CD4-positive, alpha-beta T cell (primary cell): ENCODE measurements around the gene ERP44. TPM values are rescaled to one million over a fixed set of nuclear protein-coding genes. Genes with fewer than 3 reads are reported as not detected.
A peak's percentile ranks its signal among the peaks of the same experiment; 100 is the strongest.

Experiments
- ATAC-seq: fragments of 200-7000 bp; cut with Tn5 transposase; one replicate; pipeline ENCODE4 v1.10.0; 2022; ENCODE audit warnings: mild to moderate bottlenecking; ENCODE audit not compliant: poor library complexity
- CTCF ChIA-PET: fragments of 350-600 bp; sonication (Branson Sonifier 250); formaldehyde crosslinking; loops from one replicate; lab custom pipeline; 2021; ENCODE audit warnings: antibody characterized with exemption, inconsistent platforms; lab: Charles Lee
- POLR2A ChIA-PET: fragments of 350-600 bp; sonication (Branson Sonifier 250); formaldehyde crosslinking; loops from one replicate; lab custom pipeline; 2021; ENCODE audit warnings: antibody characterized with exemption, inconsistent platforms; lab: Charles Lee
- DNase-seq, 14 experiments: peaks; one replicate each; pipeline ENCODE4 v3.0.0-alpha.2; 2013 to 2020; ENCODE audit warnings: mixed read lengths in 2 of 14
- H3K27ac ChIP-seq, 2 donors: one replicate each; pipeline versions ENCODE4 v1.5.1 to v1.7.0; 2013; ENCODE audit warnings: low read length in 2 of 2, low read depth in 1 of 2, mild to moderate bottlenecking in 1 of 2
- H3K27me3 ChIP-seq, 2 experiments: 1 replicate in 1 of 2; 2 replicates in 1 of 2; pipeline versions ENCODE4 v1.6.1 to v1.7.0; 2013; ENCODE audit warnings: low read length in 2 of 2, control low read depth in 1 of 2, mild to moderate bottlenecking in 1 of 2, moderate library complexity in 1 of 2; ENCODE audit not compliant: insufficient read depth in 2 of 2, control insufficient read depth in 1 of 2
- H3K36me3 ChIP-seq: one replicate; pipeline ENCODE4 v1.6.1; 2013; ENCODE audit warnings: low read length, control low read depth; ENCODE audit not compliant: insufficient read depth
- H3K4me1 ChIP-seq: one replicate; pipeline ENCODE4 v1.6.1; 2013; ENCODE audit warnings: low read length, control low read depth; ENCODE audit not compliant: insufficient read depth
- H3K4me3 ChIP-seq: one replicate; pipeline ENCODE4 v1.5.1; 2013; ENCODE audit warnings: mild to moderate bottlenecking, low read length, moderate library complexity
- H3K9me3 ChIP-seq, 2 experiments: 1 replicate in 1 of 2; 2 replicates in 1 of 2; pipeline versions ENCODE4 v1.6.1 to v1.7.0; 2013; ENCODE audit warnings: low read length in 2 of 2, mild to moderate bottlenecking in 2 of 2, control low read depth in 1 of 2, moderate library complexity in 1 of 2; ENCODE audit not compliant: control insufficient read depth in 1 of 2, insufficient read depth in 1 of 2
- H3K27ac Mint-ChIP-seq: one replicate; pipeline ENCODE4 v1.8.0; 2020; ENCODE audit warnings: mixed read lengths
- H3K27me3 Mint-ChIP-seq: one replicate; pipeline ENCODE4 v1.8.0; 2021; ENCODE audit warnings: mixed read lengths
- H3K36me3 Mint-ChIP-seq: one replicate; pipeline ENCODE4 v1.8.0; 2021; ENCODE audit warnings: low read depth, mixed read lengths
- H3K4me1 Mint-ChIP-seq: one replicate; pipeline ENCODE4 v1.8.0; 2021; ENCODE audit warnings: low read depth, mixed read lengths
- H3K4me3 Mint-ChIP-seq: one replicate; pipeline ENCODE4 v1.8.0; 2020; ENCODE audit warnings: mild to moderate bottlenecking, mixed read lengths
- H3K9me3 Mint-ChIP-seq: one replicate; pipeline ENCODE4 v1.8.0; 2020; ENCODE audit warnings: mixed read lengths
- intact Hi-C, 2 experiments: fragments of 100-400 bp; cut with DNase I in 1 of 2; cut with micrococcal nuclease in 1 of 2; formaldehyde crosslinking; loops; one replicate each; pipeline versions ENCODE4 v1.15.1 to v1.9.0; 2023 to 2025; cut with DNase I, micrococcal nuclease
- total RNA-seq, 174 experiments: library from RNA in 2 of 174; stranded (reverse) in 2 of 174; gene quantifications; one replicate each; pipeline ENCODE4 v1.2.3 and lab custom pipeline; 2021 to 2026
- TF ChIP-seq, protein P1 (sequence below): fragments of 200-600 bp; IDR thresholded peaks from one replicate; pipeline ENCODE4 v1.8.0; 2022; ENCODE audit warnings: antibody characterized with exemption, mild to moderate bottlenecking

The ERP44 gene
- total RNA-seq, 2 experiments from 2014 or later, result 6.8 to 7.1 TPM

GRCh38 chr9:100028201-100028784 is 70.5 kb downstream of the ERP44 start:
- Histone ChIP-seq H3K36me3 (peaks cover 5% of the 10 kb centered on the region), H3K4me3 (no peak overlapping the region), H3K9me3 (no peaks in the 10 kb centered on the region), H3K27ac (no peak overlapping the region), H3K27me3 (no peaks in the 10 kb centered on the region), H3K4me1 (no peaks in the 10 kb centered on the region)
- Mint-ChIP-seq H3K27ac (no peak overlapping the region), H3K9me3 (no peaks in the 10 kb centered on the region), H3K36me3 (peaks cover 70% of the 10 kb centered on the region), H3K4me3 (no peak overlapping the region), H3K27me3 (no peaks in the 10 kb centered on the region), H3K4me1 (peaks cover 5% of the 10 kb centered on the region)
- peak; percentile 34 to 77 (median 54) for DNase-seq
- POLR2A ChIA-PET, result no interaction called here
- intact Hi-C loops, result loop anchor here (1.0 to 10.0 kb wide), 9 partner anchors 188 to 763 kb away; no protein-coding TSS in a partner anchor
- peak; percentile 92 for ATAC-seq
- CTCF ChIA-PET, result interaction anchor here (0.7 kb wide), 2 partner anchors 232 to 1015 kb away, joined by 3 read pairs; no protein-coding TSS in a partner anchor
- TF ChIP-seq, protein P1, sequence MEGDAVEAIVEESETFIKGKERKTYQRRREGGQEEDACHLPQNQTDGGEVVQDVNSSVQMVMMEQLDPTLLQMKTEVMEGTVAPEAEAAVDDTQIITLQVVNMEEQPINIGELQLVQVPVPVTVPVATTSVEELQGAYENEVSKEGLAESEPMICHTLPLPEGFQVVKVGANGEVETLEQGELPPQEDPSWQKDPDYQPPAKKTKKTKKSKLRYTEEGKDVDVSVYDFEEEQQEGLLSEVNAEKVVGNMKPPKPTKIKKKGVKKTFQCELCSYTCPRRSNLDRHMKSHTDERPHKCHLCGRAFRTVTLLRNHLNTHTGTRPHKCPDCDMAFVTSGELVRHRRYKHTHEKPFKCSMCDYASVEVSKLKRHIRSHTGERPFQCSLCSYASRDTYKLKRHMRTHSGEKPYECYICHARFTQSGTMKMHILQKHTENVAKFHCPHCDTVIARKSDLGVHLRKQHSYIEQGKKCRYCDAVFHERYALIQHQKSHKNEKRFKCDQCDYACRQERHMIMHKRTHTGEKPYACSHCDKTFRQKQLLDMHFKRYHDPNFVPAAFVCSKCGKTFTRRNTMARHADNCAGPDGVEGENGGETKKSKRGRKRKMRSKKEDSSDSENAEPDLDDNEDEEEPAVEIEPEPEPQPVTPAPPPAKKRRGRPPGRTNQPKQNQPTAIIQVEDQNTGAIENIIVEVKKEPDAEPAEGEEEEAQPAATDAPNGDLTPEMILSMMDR, result peak; percentile 87

- no peaks in the 10 kb centered on the region for H3K9me3 ChIP-seq
- Mint-ChIP-seq H3K27ac (no peak overlapping the region), H3K4me1 (peaks cover 5% of the 10 kb centered on the region), H3K36me3 (peaks cover 67% of the 10 kb centered on the region), H3K4me3 (no peak overlapping the region), H3K27me3 (no peaks in the 10 kb centered on the region), H3K9me3 (no peaks in the 10 kb centered on the region)
- no peaks in the 10 kb centered on the region for H3K4me1 ChIP-seq
- H3K36me3 ChIP-seq, result peaks cover under 1% of the 10 kb centered on the region
- ATAC-seq, result no peak
- H3K27ac ChIP-seq, result no peak overlapping the region
- no peak for DNase-seq
- intact Hi-C loops, result loop anchor here (5.0 to 10.0 kb wide), 3 partner anchors 190 to 763 kb away; no protein-coding TSS in a partner anchor
- TF ChIP-seq, protein P1, result no peak
- POLR2A ChIA-PET, result no interaction called here
- CTCF ChIA-PET, result no interaction called here
- H3K4me3 ChIP-seq, result no peak overlapping the region
- no peaks in the 10 kb centered on the region for H3K27me3 ChIP-seq
Measured at GRCh38 chr9:100027543-100027942, 71.3 kb downstream of the ERP44 start.

DNA sequence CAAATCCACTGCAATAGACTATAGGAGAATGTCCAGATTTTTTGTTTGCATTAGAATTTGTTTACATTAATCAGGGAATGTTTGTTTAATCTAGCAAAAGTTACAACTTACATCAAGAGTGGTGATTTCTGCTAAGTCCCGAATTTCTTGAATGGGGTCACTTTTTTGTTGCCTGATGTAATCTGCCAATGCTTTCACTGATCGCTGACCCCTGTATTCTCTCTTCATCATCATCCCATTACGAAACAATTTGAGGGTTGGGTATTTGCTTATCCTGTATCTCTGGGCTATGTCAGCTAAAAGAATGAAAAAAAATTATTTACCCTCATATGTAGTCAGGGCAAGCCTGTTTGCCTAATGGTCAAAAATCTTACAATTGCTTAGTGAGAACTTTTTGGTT is 76.9 kb downstream of the ERP44 start:
- ChIA-PET CTCF (no interaction called here), POLR2A (no interaction called here)
- Mint-ChIP-seq H3K27me3 (no peaks in the 10 kb centered on the region), H3K4me3 (no peak overlapping the region), H3K4me1 (no peaks in the 10 kb centered on the region), H3K9me3 (no peaks in the 10 kb centered on the region), H3K36me3 (peaks cover 89% of the 10 kb centered on the region), H3K27ac (no peak overlapping the region)
- no peaks in the 10 kb centered on the region for H3K4me1 ChIP-seq
- TF ChIP-seq, protein P1, result no peak
- no peak for ATAC-seq
- no peak overlapping the region for H3K27ac ChIP-seq
- no peak for DNase-seq
- intact Hi-C loops, result loop anchor here in 1 of 2 experiments (10.0 kb wide), 1 partner anchor 757 kb away; no protein-coding TSS in a partner anchor
- H3K27me3 ChIP-seq, result no peaks in the 10 kb centered on the region
- no peak overlapping the region for H3K4me3 ChIP-seq
- H3K36me3 ChIP-seq, result peaks cover 41% of the 10 kb centered on the region
- no peaks in the 10 kb centered on the region for H3K9me3 ChIP-seq
